ENCODE data around the gene PDIK1L. TPM values are rescaled to one million over a fixed set of nuclear protein-coding genes. Genes with fewer than 3 reads are reported as not detected.

Gene PDIK1L
- 11.2 TPM for total RNA-seq

DNA sequence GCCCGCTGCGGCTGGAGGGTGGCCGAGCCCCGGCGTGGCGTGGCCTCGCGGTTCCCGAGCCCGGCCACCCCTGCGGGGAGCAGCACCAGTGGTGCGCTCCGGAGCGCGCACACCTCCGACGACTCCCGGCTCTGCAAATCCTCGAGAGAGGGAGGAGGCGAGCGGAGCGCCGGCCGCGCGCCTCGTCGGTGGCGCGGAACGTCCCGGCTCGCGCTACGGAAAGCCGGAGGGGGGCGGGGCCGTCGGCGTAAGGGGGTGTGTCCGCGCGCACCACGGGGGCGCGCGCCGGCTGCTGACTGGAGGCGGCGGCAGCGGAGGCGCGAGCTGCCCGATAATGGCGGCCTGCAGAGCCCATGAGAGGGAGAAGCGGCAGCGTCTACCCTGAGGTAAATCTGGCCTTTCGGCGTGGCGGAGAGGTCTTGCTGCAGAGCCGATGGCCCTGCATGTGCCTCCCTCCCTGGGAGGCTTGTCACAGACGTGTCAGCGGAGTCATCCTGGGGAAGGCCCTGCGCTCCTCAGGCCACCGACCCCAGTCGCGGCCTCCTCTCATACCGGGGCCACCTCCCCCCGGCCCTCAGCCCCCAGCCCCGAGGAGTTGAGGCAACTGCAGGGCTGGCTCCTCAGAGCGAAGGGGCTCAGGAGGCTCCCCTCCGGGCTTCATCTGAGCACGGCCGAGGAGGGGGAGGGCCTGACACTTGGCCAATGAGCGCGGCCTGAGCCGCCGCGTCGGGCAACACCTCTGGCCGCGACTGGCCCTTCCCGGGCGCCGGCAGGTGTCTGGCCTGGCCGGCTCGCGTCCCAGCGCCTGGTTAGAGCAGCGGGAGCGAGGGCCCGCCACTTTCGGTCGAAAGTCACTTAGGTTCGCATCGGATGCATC lies at the start of gene PDIK1L:
TSS of gene PDIK1L (plus strand) at position 295 of the 877 bp plus-strand sequence. CDS start 2,485 bp downstream, outside the sequence.
- intact Hi-C loops (cut with DNase I) = no loop called here
- DNase-seq (ENCODE audit: low spot score) (peak; percentile 97), ATAC-seq (peak; percentile 98)

DNA sequence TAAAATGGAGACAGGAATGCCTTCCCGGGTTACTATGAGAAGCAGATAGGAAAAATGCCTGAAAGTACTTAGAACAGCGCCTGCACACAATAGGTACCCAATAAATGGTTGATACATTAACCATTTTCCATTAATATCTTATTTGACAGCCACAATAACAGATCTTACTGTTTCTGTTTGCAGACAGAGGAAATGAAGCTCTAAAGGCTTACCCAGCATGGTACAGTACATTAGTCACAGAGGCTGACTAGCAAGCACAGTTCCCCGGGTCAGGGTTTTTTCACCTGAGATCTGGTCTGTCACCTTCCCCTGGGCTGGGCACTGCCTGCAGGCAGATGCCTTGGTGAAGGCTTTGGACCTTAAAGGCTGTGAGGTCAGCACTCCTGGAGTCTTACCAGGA lies 47.1 kb upstream of the PDIK1L start:
- ATAC-seq = no peak
- no peak for DNase-seq (ENCODE audit: low spot score)
- intact Hi-C loops (cut with DNase I) = no loop called here

- DNase-seq (ENCODE audit: low spot score) = no peak
- intact Hi-C loops (cut with DNase I) = no loop called here
- ATAC-seq = no peak
Measured at GRCh38 chr1:26066160-26066559, 45.5 kb upstream of the PDIK1L start.

GRCh38 chr1:26066857-26067256 lies 44.8 kb upstream of the PDIK1L start:
- intact Hi-C loops (cut with DNase I) = no loop called here
- DNase-seq (ENCODE audit: low spot score) = no peak
- no peak for ATAC-seq

DNA sequence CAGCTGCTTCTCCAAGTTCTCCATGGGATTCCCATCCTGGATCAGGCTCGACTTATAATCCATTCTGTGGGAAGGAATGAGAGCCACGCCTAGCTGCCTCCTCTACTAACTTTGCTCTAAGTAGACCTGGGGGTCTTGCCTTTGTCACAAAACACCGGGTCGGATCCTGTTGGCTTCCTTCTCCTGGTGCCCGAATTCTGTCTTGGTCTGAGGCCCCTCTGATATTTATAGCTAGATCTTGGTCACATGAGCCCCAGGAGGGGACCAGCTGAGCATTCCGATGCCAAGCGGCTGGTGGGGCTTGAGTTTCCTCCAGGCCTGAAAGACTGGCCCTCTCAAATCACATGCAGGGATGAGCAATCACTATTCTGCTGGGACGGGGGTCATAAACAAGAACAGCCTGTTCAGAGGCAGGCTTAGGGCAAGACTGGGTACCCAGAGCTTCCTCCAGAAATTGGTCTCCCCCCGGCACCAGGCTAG lies 44.2 kb upstream of the PDIK1L start, which contains the start of gene TRIM63:
TSS of gene TRIM63 (minus strand) at position 199 of the 480 bp plus-strand sequence. CDS start at position 63, 136 bp downstream.
- intact Hi-C loops (cut with DNase I) = no loop called here
- DNase-seq (ENCODE audit: low spot score) = no peak
- ATAC-seq = no peak

DNA sequence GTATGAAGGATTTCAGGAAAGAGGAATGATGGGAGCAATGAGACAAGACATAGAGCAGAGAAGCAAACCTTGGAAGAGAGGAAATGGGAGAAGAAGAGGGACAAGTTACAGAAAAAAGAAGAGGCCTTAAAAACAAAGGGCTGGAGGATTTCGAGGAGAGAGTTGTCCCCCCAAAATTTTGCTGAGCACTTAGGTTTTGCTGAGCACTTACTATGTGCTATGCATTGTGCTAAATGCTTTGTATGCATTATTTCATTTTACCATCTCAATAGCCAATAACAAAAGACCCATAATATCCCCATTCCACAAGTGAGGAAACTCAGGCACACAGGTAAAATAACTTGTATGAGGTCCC lies 41.7 kb upstream of the PDIK1L start:
- DNase-seq (ENCODE audit: low spot score) = no peak
- ATAC-seq = no peak
- intact Hi-C loops (cut with DNase I) = no loop called here

DNA sequence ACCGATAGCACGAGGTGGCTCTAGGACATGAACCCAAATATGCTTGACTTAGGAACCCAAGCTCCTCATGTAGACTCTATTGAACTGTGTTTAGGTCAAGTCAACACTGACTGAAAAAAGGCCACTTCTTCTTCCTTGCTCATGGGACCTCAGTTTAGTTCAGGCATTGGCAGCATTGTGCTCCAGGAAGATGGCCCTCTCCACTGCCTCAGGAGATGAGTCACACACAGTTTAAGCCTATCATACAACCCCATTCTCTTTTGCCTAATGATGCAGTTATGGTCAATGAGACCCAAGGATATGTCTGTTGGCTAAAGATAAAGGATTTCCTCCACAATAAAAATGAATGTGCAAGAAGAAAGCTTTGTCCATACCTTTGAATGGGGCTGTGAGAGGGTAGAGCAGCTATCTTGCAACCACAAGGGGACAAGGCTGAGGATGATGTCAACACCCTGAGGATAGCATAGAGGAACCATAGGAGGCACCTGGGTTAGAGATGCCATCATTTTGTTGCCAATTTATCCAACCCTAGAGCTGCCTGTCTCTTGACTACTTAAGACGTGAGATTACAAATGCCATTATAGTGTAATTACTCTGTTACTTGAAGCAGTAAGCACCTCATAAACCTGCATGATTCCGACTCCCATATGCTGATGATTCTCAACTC lies 41.2 kb upstream of the PDIK1L start:
- DNase-seq (ENCODE audit: low spot score) = no peak
- intact Hi-C loops (cut with DNase I) = no loop called here
- no peak for ATAC-seq

- intact Hi-C loops (cut with DNase I) = no loop called here
- ATAC-seq = no peak
- no peak for DNase-seq (ENCODE audit: low spot score)
Measured at GRCh38 chr1:26070963-26071342, 40.7 kb upstream of the PDIK1L start.

DNA sequence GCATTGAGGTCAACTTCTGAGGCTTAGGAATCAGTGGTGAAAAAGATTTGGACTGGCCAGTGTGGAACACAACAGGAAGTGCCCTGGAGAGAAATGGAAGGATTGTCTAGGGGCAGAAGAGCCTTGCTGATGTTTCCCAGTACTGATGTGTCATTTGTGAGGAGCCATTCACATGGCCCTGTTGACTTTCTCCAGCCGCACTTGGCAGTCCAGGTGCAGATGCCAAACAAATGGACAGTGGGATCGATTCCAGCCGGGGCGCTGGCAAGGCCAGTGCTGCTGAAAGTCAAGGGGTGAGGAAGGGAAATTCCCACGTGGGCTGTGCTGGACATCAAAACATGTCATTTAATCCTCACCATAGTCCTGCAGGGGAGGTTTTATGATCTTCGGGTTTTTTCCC lies 39.3 kb upstream of the PDIK1L start:
- intact Hi-C loops (cut with DNase I) = no loop called here
- no peak for ATAC-seq
- no peak for DNase-seq (ENCODE audit: low spot score)

DNA sequence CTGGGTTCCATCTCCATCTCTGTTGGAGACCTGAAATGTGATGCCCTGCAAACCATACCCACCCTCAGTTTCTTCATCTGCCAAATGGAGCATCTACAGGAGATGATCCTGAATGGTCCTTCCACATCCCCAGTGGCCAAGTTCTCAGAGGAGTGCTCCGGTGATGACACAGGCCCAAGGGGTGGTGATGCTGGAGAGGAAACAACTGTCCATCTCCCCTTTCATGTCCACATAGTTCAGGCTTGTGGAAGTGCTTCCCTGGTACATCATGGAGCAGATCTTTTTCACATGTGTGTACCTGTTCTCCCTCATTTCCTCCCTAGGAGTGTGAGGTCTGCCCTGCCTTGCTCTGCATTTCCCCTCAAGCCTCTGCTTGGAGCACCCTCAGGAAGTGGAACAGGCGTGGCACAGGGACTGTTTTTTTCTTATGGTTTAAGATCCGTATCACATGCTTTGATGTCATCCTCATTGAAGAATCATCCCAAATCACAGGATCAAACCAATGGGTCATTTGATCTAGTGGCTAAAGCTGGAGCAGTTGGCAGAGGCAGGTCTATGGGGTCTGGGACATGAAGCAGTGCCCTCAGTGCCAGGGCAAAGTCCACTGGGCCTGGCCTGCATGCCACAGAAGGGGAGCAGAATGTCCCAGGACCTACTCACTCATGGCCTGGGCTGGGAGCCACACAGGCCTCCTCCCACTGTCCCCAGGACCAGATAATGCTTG lies 36.0 kb upstream of the PDIK1L start:
- no peak for ATAC-seq
- no peak for DNase-seq (ENCODE audit: low spot score)
- intact Hi-C loops (cut with DNase I) = no loop called here

DNA sequence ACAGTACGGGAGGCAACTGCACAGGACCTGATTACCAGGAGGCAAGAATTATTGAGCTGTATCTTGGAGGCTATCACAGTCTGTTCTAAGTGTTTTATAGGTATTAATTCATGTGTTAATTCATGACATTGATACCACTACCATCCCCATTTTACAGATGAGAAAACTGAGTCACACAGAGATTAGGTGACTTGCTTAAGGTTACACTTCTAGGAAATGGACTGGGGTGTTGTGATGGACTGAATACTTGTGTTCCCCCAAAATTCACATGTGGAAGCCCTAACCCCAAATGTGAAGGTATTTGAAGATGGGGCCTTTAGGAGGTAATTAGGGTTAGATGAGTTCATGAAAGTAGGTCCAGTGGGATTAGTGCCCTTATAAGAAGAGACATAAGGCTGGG lies 34.1 kb upstream of the PDIK1L start:
- intact Hi-C loops (cut with DNase I) = no loop called here
- DNase-seq (ENCODE audit: low spot score) (no peak), ATAC-seq (no peak)

DNA sequence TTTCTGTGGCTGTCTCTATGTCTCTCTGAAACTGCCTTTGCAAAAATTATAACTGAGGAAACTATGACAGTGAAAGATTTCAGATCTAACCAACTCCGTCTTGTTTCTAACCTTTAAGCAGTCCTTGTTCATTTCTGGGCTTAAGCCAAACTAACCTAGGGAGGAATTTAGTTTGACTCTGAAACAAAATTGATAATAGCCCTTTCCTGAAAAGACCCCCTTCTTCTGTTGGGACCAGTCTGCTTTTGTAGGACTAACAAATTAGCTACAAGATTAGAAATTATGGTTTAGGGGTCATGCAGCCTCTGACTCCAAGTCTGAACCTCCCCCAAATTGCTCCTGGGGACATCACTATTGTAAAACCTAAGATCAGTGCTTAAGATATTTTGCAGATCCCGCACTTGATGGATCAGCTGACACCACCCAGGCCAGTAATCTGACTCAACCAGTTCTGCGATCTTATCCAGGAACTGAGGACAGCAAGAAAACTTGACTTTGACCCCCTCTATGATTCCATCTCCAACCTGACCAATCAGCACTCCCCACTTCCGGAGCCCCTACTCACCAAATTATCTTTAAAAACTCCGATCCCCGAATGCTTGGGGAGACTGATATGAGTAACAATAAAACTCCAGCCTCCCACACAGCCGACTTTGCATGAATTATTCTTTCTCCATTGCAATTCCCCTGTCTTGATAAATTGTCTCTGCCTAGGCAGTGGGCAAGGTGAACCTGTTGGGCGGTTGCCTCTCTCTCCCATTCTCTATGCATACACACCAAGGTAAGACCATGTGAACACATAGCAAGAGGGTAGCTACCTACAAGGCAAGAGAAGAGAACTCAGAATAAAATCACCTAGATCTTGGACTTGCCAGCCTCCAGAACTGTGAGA lies 33.1 kb upstream of the PDIK1L start:
- intact Hi-C loops (cut with DNase I) = no loop called here
- ATAC-seq (no peak), DNase-seq (ENCODE audit: low spot score) (no peak)

DNA sequence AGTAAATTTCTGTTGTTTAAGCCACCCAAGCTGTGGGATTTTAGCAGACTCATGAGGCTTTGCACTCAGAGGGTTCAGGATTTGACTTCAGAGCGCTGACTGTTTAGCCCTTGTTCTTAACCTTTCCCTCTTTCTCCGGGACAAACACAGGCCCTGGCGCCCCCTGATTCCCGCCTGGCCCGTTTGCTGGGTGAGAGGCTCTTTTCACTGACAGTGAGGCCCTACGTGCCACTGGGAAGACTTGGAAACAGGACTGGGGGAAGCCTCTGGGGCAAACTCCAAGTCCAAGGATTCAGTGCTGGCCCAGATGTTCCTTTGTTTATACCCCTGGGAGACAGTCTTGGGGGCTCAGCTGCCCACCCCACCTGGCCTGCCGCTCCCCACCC lies 32.5 kb upstream of the PDIK1L start:
- intact Hi-C loops (cut with DNase I) = no loop called here
- DNase-seq (ENCODE audit: low spot score) (no peak), ATAC-seq (no peak)

- DNase-seq (ENCODE audit: low spot score) (no peak), ATAC-seq (no peak)
- intact Hi-C loops (cut with DNase I) = no loop called here
Measured at GRCh38 chr1:26079960-26080814, 31.4 kb upstream of the PDIK1L start.

GRCh38 chr1:26081267-26082019 lies 30.2 kb upstream of the PDIK1L start:
- ATAC-seq (no peak), DNase-seq (ENCODE audit: low spot score) (no peak)
- intact Hi-C loops (cut with DNase I) = no loop called here

- intact Hi-C loops (cut with DNase I) = no loop called here
- ATAC-seq = no peak
Measured at GRCh38 chr1:26082020-26082350, 29.6 kb upstream of the PDIK1L start.

GRCh38 chr1:26083208-26083607 lies 28.4 kb upstream of the PDIK1L start:
- DNase-seq (ENCODE audit: low spot score) = no peak
- ATAC-seq = no peak
- intact Hi-C loops (cut with DNase I) = no loop called here

More at GRCh38 chr1:26082020-26082350, 29.6 kb upstream of the PDIK1L start:
- no peak for DNase-seq (ENCODE audit: low spot score)

Measured in sciatic nerve (tissue), 2 donors.